H1 (cell line): Measurements from ENCODE around the gene FKBP2. TPM values are rescaled to one million over a fixed set of nuclear protein-coding genes. Genes with fewer than 3 reads are reported as not detected.
A peak's percentile ranks its signal among the peaks of the same experiment; 100 is the strongest.

ENCODE experiments used
- CTCF ChIA-PET: fragments of 300-600 bp; sonication (Branson Sonifier 250); formaldehyde crosslinking; loops from one replicate; lab custom pipeline; 2021; ENCODE audit not compliant: partially characterized antibody; lab: Charles Lee
- POLR2A ChIA-PET: fragments of 300-600 bp; sonication (Branson Sonifier 250); formaldehyde crosslinking; loops from one replicate; lab custom pipeline; 2021; ENCODE audit warnings: inconsistent platforms; ENCODE audit not compliant: partially characterized antibody; lab: Charles Lee
- DNase-seq, 2 experiments: peaks; one replicate each; pipeline versions ENCODE4 v3.0.0 to v3.0.0-alpha.2; 2010 to 2022; ENCODE audit warnings: low spot score in 2 of 2, low read depth in 1 of 2, mixed read lengths in 1 of 2
- FAIRE-seq: peaks from 2 replicates; lab custom pipeline; 2011; peaks lifted over from hg19 to GRCh38; lab: Jason Lieb, UNC
- H2AFZ ChIP-seq: 2 replicates; pipeline ENCODE4 v1.8.1; 2012; ENCODE audit warnings: low read length, inconsistent platforms
- H2AK5ac ChIP-seq: 2 replicates; pipeline ENCODE4 v1.6.1; 2013; ENCODE audit warnings: low read depth, low read length
- H2BK120ac ChIP-seq: replicated peaks from 2 replicates; pipeline ENCODE3; 2013; ENCODE audit warnings: low read depth, low read length, inconsistent platforms
- H2BK12ac ChIP-seq: 2 replicates; pipeline ENCODE4 v1.6.1; 2013; ENCODE audit warnings: low read depth, low read length
- H2BK15ac ChIP-seq: 2 replicates; pipeline ENCODE4 v1.6.1; 2013; ENCODE audit warnings: low read length
- H2BK20ac ChIP-seq: 2 replicates; pipeline ENCODE4 v1.6.1; 2013; ENCODE audit warnings: low read length
- H2BK5ac ChIP-seq: 2 replicates; pipeline ENCODE4 v1.6.1; 2013; ENCODE audit warnings: low read depth, low read length
- H3K14ac ChIP-seq: 2 replicates; pipeline ENCODE4 v1.6.1; 2013; ENCODE audit warnings: inconsistent platforms; ENCODE audit not compliant: insufficient read length
- H3K18ac ChIP-seq: 2 replicates; pipeline ENCODE4 v1.6.1; 2013; ENCODE audit warnings: low read length; ENCODE audit errors: extremely low read depth
- H3K23ac ChIP-seq: 2 replicates; pipeline ENCODE4 v1.6.1; 2013; ENCODE audit warnings: inconsistent platforms; ENCODE audit not compliant: insufficient read length
- H3K23me2 ChIP-seq: 2 replicates; pipeline ENCODE4 v1.6.1; 2013; ENCODE audit warnings: low read depth, low read length
- H3K27ac ChIP-seq: 2 replicates; pipeline ENCODE4 v1.6.1; 2011; ENCODE audit warnings: low read depth, low read length, inconsistent platforms
- H3K27me3 ChIP-seq, 4 experiments: replicated peaks in 1 of 4; 1 replicate in 1 of 4; 2 replicates in 3 of 4; pipeline versions ENCODE4 v1.6.1 to v1.8.1; 2011 to 2013; ENCODE audit warnings: low read length in 3 of 4, mild to moderate bottlenecking in 3 of 4, inconsistent platforms in 2 of 4, mixed read lengths in 2 of 4, moderate library complexity in 1 of 4; ENCODE audit not compliant: control insufficient read depth in 3 of 4, insufficient read depth in 3 of 4; ENCODE audit errors: extremely low read depth in 1 of 4
- H3K36me3 ChIP-seq, 4 experiments: 2 replicates each; pipeline versions ENCODE4 v1.6.1 to v1.8.1; 2011 to 2013; ENCODE audit warnings: mild to moderate bottlenecking in 4 of 4, low read length in 3 of 4, moderate library complexity in 2 of 4, control low read depth in 1 of 4, inconsistent platforms in 1 of 4; ENCODE audit not compliant: insufficient read depth in 4 of 4, control insufficient read depth in 2 of 4
- H3K4ac ChIP-seq: replicated peaks from 2 replicates; pipeline ENCODE3; 2013; ENCODE audit warnings: low read length, low read depth, mixed read lengths, inconsistent platforms; ENCODE audit not compliant: insufficient read length
- H3K4me1 ChIP-seq, 4 experiments: replicated peaks in 1 of 4; 1 replicate in 1 of 4; 2 replicates in 3 of 4; pipeline versions ENCODE4 v1.6.1 to v1.8.1; 2011 to 2013; ENCODE audit warnings: low read length in 3 of 4, inconsistent platforms in 2 of 4, mixed read lengths in 1 of 4; ENCODE audit not compliant: insufficient read depth in 4 of 4, control insufficient read depth in 3 of 4
- H3K4me2 ChIP-seq, 2 experiments: 2 replicates each; pipeline versions ENCODE4 v1.6.1 to v1.8.1; 2011 to 2013; ENCODE audit warnings: low read depth in 2 of 2, low read length in 2 of 2, control low read depth in 1 of 2, inconsistent platforms in 1 of 2, mild to moderate bottlenecking in 1 of 2; ENCODE audit not compliant: insufficient read depth in 1 of 2
- H3K4me3 ChIP-seq, 4 experiments: fragments of 200-600, 300-600 bp in 1 of 4; sonication (generic), shearing (Covaris generic), sonication (Bioruptor Twin) in 1 of 4; 2 replicates each; pipeline versions ENCODE4 v1.5.1 to v1.8.1; 2011 to 2016; ENCODE audit warnings: low read length in 4 of 4, low read depth in 3 of 4, control low read depth in 2 of 4, inconsistent platforms in 2 of 4, mild to moderate bottlenecking in 2 of 4, mixed read lengths in 1 of 4, moderate library complexity in 1 of 4; ENCODE audit not compliant: insufficient read depth in 2 of 4; ENCODE audit errors: extremely low read depth in 1 of 4
- H3K56ac ChIP-seq: replicated peaks from 2 replicates; pipeline ENCODE3; 2013; ENCODE audit warnings: low read depth, mild to moderate bottlenecking, mixed read lengths, low read length, inconsistent platforms; ENCODE audit not compliant: insufficient read length
- H3K79me1 ChIP-seq: 2 replicates; pipeline ENCODE4 v1.6.1; 2013; ENCODE audit warnings: low read depth, low read length, control low read depth
- H3K79me2 ChIP-seq, 2 experiments: 2 replicates each; pipeline versions ENCODE4 v1.6.1 to v1.8.1; 2012 to 2013; ENCODE audit warnings: low read length in 2 of 2, mild to moderate bottlenecking in 2 of 2, inconsistent platforms in 1 of 2; ENCODE audit not compliant: insufficient read depth in 2 of 2, control insufficient read depth in 1 of 2
- H3K9ac ChIP-seq, 4 experiments: replicated peaks in 1 of 4; 1 replicate in 1 of 4; 2 replicates in 3 of 4; pipeline versions ENCODE4 v1.6.1 to v1.8.1; 2011 to 2013; ENCODE audit warnings: low read depth in 3 of 4, low read length in 3 of 4, control low read depth in 2 of 4, mild to moderate bottlenecking in 2 of 4, moderate library complexity in 2 of 4, inconsistent platforms in 1 of 4; ENCODE audit errors: extremely low read depth in 1 of 4
- H3K9me3 ChIP-seq, 2 experiments: 2 replicates each; pipeline versions ENCODE4 v1.6.1 to v1.8.1; 2012 to 2013; ENCODE audit warnings: mild to moderate bottlenecking in 2 of 2, moderate library complexity in 2 of 2, control low read depth in 1 of 2, inconsistent platforms in 1 of 2, low read depth in 1 of 2, low read length in 1 of 2, mixed read lengths in 1 of 2; ENCODE audit not compliant: insufficient read depth in 2 of 2
- H4K20me1 ChIP-seq, 2 experiments: replicated peaks in 1 of 2; 2 replicates each; pipeline versions ENCODE3 to v1.8.1; 2011 to 2013; ENCODE audit warnings: inconsistent platforms in 2 of 2, low read length in 2 of 2, mild to moderate bottlenecking in 1 of 2; ENCODE audit not compliant: insufficient read depth in 2 of 2, control insufficient read depth in 1 of 2
- H4K5ac ChIP-seq: 2 replicates; pipeline ENCODE4 v1.6.1; 2013; ENCODE audit warnings: low read length, low read depth, mixed read lengths, inconsistent platforms; ENCODE audit not compliant: insufficient read length
- H4K8ac ChIP-seq: 2 replicates; pipeline ENCODE4 v1.8.0; 2013; ENCODE audit warnings: mild to moderate bottlenecking, moderate library complexity, low read length, inconsistent platforms; ENCODE audit not compliant: insufficient read depth; ENCODE audit errors: extremely low read depth
- H4K91ac ChIP-seq: replicated peaks from 2 replicates; pipeline ENCODE3; 2013; ENCODE audit warnings: low read length, mixed read lengths, inconsistent platforms; ENCODE audit not compliant: insufficient read length
- ATF3 ChIP-seq: IDR thresholded peaks from 2 replicates; pipeline ENCODE4 v1.6.1; 2011; ENCODE audit warnings: low read depth, mild to moderate bottlenecking, low read length; ENCODE audit not compliant: insufficient read depth
- CEBPB ChIP-seq: IDR thresholded peaks from 2 replicates; pipeline ENCODE4 v1.6.1; 2012; ENCODE audit warnings: low read depth, low read length
- KDM1A ChIP-seq: fragments of 200-600, 300-600 bp; sonication (generic); IDR thresholded peaks from 2 replicates; pipeline ENCODE4 v1.7.1; 2016; ENCODE audit warnings: mild to moderate bottlenecking, low read length, borderline replicate concordance
- MAFK ChIP-seq: IDR thresholded peaks from 2 replicates; pipeline ENCODE4 v1.6.1; 2012; ENCODE audit warnings: low read depth, mild to moderate bottlenecking, improper control_type of control experiment, low read length
- MAX ChIP-seq: IDR thresholded peaks from 2 replicates; pipeline ENCODE4 v1.6.1; 2012; ENCODE audit warnings: inconsistent platforms
- POU5F1 ChIP-seq: IDR thresholded peaks from 2 replicates; pipeline ENCODE4 v1.6.1; 2011; ENCODE audit warnings: low read depth, mild to moderate bottlenecking, low read length, moderate library complexity
- SAP30 ChIP-seq: fragments of 300-600 bp; sonication (generic); IDR thresholded peaks from 2 replicates; pipeline ENCODE4 v1.7.1; 2012; ENCODE audit warnings: low read length, moderate library complexity, mild to moderate bottlenecking, inconsistent platforms; ENCODE audit not compliant: insufficient read depth, insufficient replicate concordance
- TAF1 ChIP-seq: IDR thresholded peaks from 2 replicates; pipeline ENCODE4 v1.6.1; 2011; ENCODE audit warnings: mild to moderate bottlenecking, low read depth, low read length
- ZNF274 ChIP-seq: IDR thresholded peaks from 2 replicates; pipeline ENCODE4 v1.7.0; 2012; ENCODE audit warnings: low read length, borderline replicate concordance; ENCODE audit errors: extremely low read depth
- WGBS, 2 experiments: shearing (Covaris generic) in 1 of 2; methylation state at CpG; one replicate each; pipeline versions ENCODE4 v1.1.6 to v1.1.7; 2013 to 2015; ENCODE audit warnings: low lambda C conversion rate in 2 of 2, mixed read lengths in 2 of 2, inconsistent platforms in 1 of 2, low coverage in 1 of 2, missing lambda C conversion rate in 1 of 2; ENCODE audit not compliant: insufficient replicate concordance in 2 of 2, insufficient coverage in 1 of 2, insufficient read length in 1 of 2; ENCODE audit errors: extremely low coverage in 1 of 2, missing lambda C conversion rate in 1 of 2; 5-methylcytosine and 5-hydroxymethylcytosine counted together
- polyA plus RNA-seq, 7 experiments: library from polyadenylated mRNA; depleted of rRNA in 3 of 7; stranded (reverse) in 5 of 7; unstranded in 2 of 7; fragments of >200 nt in 5 of 7; fragments of 200-250 nt in 2 of 7; gene quantifications; 1 replicate in 5 of 7; 2 replicates in 1 of 7; 4 replicates in 1 of 7; pipeline versions ENCODE4 v1.2.1 to v1.2.3, GENCODE V29; 2011 to 2013; ENCODE audit warnings: missing spikeins in 2 of 7, mixed read lengths in 2 of 7
- total RNA-seq: library from RNA; stranded (reverse); fragmentation: NEBNext Ultra II Directional; extraction: Animal tissue kit (Norgen Biotek cat#: 25700); gene quantifications from 2 replicates; pipeline ENCODE4 v1.2.1, GENCODE V29; 2021

Gene FKBP2
- total and polyA plus RNA-seq, 2 of the 8 experiments (the other 6 are each of a cell fraction or from before 2014, with no cell fraction given) = 41.7 to 52.5 TPM

- Histone ChIP-seq H3K36me3 (peaks cover 0 to 8% (median 3%) of the 10 kb centered on the region in 4 experiments; a peak in 5 of 8 replicates), H3K9me3 (no peaks in the 10 kb centered on the region), H3K79me2 (peaks cover 6 to 38% of the 10 kb centered on the region in 2 experiments; a peak in 3 of 4 replicates), H4K8ac (no peak overlapping the region), H3K27ac (peak overlapping the region; percentile 70; the same call in 1 of the 2 replicates), H4K20me1 (peaks cover 6 to 15% of the 10 kb centered on the region in 2 experiments), H3K4me3 (peak overlapping the region in 3 of 4 experiments; percentile 8 to 63 (median 46); a peak in 6 of 8 replicates), H2BK12ac (peak overlapping the region; percentile 99; the same call in 1 of the 2 replicates), H3K4me2 (peak overlapping the region; percentile 73 to 99), H2AK5ac (peak overlapping the region; percentile 92; the same call in 1 of the 2 replicates), H3K56ac (peak overlapping the region; percentile 48), H3K4me1 (peaks cover 0 to 47% (median 35%) of the 10 kb centered on the region in 4 experiments; a peak in 6 of 7 replicates), H3K27me3 (no peaks in the 10 kb centered on the region), H4K5ac (peak overlapping the region; percentile 11), H3K79me1 (peaks cover 9% of the 10 kb centered on the region), H3K9ac (peak overlapping the region in 2 of 4 experiments; percentile 38 to 42; a peak in 2 of 7 replicates), H2AFZ (no peak overlapping the region), H4K91ac (peak overlapping the region; percentile 90), H3K23ac (no peak overlapping the region), H3K18ac (peak overlapping the region; percentile 98), H2BK5ac (peak overlapping the region; percentile 88; the same call in 1 of the 2 replicates), H2BK15ac (peak overlapping the region; percentile 93), H2BK20ac (peak overlapping the region; percentile 88), H3K23me2 (peaks cover 20% of the 10 kb centered on the region), H3K4ac (peak overlapping the region; percentile 25), H2BK120ac (peak overlapping the region; percentile 81), H3K14ac (peak overlapping the region; percentile 16)
- ChIA-PET CTCF (interaction anchor here (0.5 to 10.0 kb wide), 21 partner anchors 12 to 403 kb away, joined by 3 to 102 read pairs (median 5); partner anchors contain the start of genes CATSPERZ, FERMT3, NUDT22 and PRDX5), POLR2A (interaction anchor here (0.6 to 13.1 kb wide), 20 partner anchors 7 to 271 kb away, joined by 3 to 352 read pairs (median 6); partner anchors contain the start of genes BAD, DNAJC4, ESRRA and FKBP2)
- FAIRE-seq = no peak
- WGBS, 2 experiments = 52% methylated on average over 8 of the region's 8 CpGs; no CpG with 5 or more reads in 1 of the 2 experiments
- peak in 1 of 2 experiments; percentile 65 for DNase-seq
- no peak for TF ChIP-seq CEBPB
- peak; percentile 96 for TF ChIP-seq KDM1A
- TF ChIP-seq ZNF274 = no peak
- TF ChIP-seq ATF3 = no peak
- no peak for TF ChIP-seq POU5F1
- TF ChIP-seq MAX = no peak
- no peak for TF ChIP-seq SAP30
- peak; percentile 28; the same call in 1 of the 2 replicates for TF ChIP-seq TAF1
- no peak for TF ChIP-seq MAFK
Measured at GRCh38 chr11:64249563-64250414, 8.9 kb downstream of the FKBP2 start.
